Femur (tissue), 1 donor: ENCODE data around the gene HCK.
A peak's percentile ranks its signal among the peaks of the same experiment; 100 is the strongest.

Experiments used
- DNase-seq: peaks from one replicate; pipeline ENCODE4 v3.0.0-alpha.2; 2017

The HCK gene

DNA sequence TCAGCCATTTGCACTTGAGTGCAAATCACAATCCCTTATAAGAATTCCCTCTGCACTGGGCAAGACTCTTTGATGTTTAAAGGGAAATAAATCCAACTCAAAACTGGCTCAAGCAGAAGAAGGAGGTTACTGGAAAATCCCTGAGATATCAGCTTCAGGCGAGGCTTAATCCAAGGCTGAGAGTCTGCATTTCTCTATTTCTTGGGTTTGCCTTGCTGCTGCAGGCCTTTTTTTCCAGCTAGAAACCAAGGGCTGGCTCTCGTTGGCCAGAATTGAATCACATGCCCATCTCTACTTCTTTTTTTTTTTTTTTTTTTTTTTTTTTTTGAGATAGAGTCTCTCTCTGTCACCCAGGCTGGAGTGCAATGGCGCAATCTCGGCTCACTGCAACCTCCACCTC, 11.7 kb downstream of the HCK start:
- DNase-seq = no peak

GRCh38 chr20:32064667-32065066, 12.6 kb downstream of the HCK start:
- DNase-seq = no peak

- no peak for DNase-seq
Measured at GRCh38 chr20:32067234-32067821, 15.3 kb downstream of the HCK start.

GRCh38 chr20:32068174-32068573, 16.1 kb downstream of the HCK start:
- DNase-seq = no peak

DNA sequence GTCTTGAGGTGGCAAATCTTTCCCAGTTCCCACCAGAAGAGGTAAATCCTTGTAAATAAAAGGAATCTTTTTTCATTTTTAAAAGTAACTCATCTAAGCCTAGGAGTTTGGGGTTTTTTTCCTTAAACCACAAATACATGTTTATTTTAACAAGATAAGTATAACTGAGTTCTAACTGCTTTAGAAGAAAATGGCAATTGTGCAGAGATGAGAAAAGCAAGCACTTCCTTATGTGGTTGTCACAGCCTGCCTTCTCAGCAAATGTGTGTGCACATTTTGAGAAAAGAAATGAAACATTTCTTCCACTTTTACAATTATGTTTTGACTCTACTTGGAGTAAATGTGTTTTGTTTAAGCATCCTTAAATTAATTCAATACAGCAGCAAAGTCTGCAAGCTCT, 17.7 kb downstream of the HCK start:
- DNase-seq = no peak

- DNase-seq = no peak
Measured at GRCh38 chr20:32070282-32070681, 18.2 kb downstream of the HCK start.

- no peak for DNase-seq
Measured at GRCh38 chr20:32070690-32071213, 18.7 kb downstream of the HCK start.

- DNase-seq = no peak
Measured at GRCh38 chr20:32071395-32072167, 19.5 kb downstream of the HCK start.

DNA sequence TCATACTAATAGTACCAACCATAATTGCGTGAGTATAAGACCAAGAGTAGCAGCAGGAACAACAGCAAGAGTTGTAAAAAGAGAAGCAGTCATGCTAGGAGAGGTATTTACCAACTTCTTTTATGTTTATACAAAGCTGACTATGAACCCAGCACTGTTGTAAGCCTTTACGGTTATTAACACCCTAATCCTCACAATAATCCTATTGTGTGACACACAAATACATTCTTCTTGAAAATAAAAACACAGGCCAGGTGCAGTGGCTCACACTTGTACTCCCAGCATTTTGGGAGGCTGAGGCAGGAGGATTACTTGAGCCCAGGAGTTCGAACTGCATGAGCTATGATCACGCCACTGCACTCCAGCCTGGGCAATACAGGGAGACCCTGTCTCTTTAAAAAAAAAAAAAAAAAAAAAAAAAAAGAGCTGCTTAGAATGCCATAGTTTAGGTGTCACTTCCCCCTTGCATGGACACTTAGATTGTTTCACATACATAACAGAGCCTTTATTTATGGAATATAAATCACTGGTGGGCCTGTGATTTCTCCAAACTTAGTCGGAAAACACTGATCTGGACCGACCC, 20.2 kb downstream of the HCK start:
- no peak for DNase-seq

- no peak for DNase-seq
Measured at GRCh38 chr20:32075534-32075933, 23.5 kb downstream of the HCK start.

DNA sequence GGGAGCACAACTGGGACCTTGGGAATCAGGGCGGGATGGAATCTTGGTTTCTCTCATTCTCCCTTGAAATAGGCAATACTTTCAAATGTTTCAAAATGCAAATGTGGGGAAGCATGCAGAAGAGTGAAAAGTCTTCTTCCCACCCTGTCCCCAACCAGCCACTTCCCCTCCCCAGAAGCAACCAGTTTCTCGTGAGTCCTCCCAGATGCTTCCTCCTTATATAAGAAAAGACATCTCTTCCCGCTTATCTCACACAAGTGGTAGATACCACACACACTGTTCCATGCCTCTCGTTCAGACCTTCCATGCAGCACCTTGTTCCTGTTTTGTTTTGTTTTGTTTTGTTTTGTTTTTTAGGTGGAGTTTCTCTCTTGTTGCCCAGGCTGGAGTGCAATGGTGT, 25.1 kb downstream of the HCK start:
- no peak for DNase-seq

GRCh38 chr20:32078322-32078721, 26.3 kb downstream of the HCK start:
- no peak for DNase-seq

- no peak for DNase-seq
Measured at GRCh38 chr20:32078791-32079190, 26.7 kb downstream of the HCK start.

GRCh38 chr20:32079655-32080109, 27.6 kb downstream of the HCK start:
- DNase-seq = no peak

- no peak for DNase-seq
Measured at GRCh38 chr20:32080783-32081182, 28.7 kb downstream of the HCK start.

GRCh38 chr20:32083469-32083868, 31.4 kb downstream of the HCK start:
- DNase-seq = no peak

DNA sequence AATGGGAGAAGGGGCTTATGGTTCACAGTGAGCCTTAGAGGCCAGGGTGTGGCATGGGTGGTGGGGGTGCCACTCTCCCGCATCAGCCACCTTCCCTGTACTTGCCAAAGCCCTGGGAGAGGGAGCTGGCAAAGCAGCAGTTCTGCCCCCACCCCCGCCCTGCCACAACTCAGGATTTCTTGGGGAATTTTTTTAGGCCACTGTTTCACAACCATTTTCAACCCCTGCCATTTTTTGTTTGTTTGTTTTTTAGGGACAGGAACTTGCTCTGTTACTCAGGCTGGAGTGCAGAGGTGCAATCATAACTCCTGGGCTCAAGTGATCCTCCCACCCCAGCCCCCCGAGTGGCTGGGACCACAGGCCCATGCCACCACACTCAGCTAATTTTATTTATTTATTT, 35.0 kb downstream of the HCK start:
- DNase-seq = no peak

DNA sequence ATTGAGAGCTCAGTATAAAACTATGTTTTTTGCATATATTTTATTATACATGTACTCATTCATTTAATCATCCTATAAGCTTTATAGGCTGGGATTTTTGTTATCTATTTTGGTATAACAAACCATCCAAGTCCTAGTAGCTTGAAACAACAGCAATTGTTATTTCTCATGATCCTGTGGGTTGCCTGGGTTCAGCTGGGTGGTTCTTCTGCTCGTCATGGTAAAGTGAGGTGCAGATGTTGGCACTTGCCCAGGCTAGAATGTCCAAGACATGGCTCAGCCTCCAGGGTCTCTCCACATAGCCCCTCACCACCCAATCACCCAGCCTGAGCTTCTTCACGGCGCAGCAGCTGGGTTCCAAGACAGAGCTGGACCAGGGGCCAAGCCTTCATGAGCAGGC, 36.7 kb downstream of the HCK start:
- DNase-seq = no peak

GRCh38 chr20:32089637-32090362, 37.8 kb downstream of the HCK start:
- no peak for DNase-seq

DNA sequence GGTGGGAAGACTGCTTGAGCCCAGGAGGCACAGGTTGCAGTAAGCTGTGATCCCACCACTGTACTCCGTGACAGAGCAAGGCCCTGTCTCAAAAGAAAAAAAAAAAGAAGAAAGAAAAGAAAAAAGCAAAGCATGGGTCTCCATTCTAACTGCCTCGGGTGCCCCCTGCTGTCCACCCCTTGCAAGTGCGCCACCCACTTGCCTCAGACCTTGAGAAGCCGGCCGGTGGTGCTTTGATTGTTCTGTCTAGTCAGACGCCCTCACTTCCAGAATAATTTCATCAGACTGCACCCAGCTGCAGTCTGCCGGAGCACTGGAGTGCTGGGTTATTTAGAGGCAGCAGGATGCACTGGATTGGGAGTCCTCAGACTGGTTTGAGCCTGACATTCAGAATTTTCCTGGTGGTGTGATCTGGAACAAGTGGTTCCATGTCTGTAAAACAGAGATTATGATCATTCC, 39.9 kb downstream of the HCK start:
- DNase-seq = peak; percentile 77

DNA sequence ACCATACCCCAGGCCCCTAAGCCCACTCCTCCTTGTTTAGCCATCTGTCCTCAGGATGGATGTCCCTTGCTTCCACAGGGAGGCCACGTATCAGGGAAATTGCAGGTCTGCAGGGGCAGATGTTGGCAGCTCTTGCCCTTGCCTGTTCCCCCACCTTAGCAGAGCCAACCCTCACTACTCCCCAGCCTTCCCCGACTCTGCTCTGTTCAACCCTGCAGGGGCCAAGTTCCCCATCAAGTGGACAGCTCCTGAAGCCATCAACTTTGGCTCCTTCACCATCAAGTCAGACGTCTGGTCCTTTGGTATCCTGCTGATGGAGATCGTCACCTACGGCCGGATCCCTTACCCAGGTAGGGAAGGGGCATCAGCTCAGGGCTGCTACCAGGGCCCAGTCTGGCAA, 46.7 kb downstream of the HCK start:
- DNase-seq = no peak

GRCh38 chr20:32108814-32109391, 56.9 kb downstream of the HCK start:
- no peak for DNase-seq
